GM10266 (cell line): ENCODE data around the gene ABCC4.

Source experiments
- DNase-seq: peaks from one replicate; pipeline ENCODE4 v3.0.0; 2012; ENCODE audit errors: extremely low spot score
- CTCF ChIP-seq: IDR thresholded peaks from 2 replicates; pipeline ENCODE4 v1.5.1; 2012; ENCODE audit warnings: mild to moderate bottlenecking, low read depth; ENCODE audit not compliant: control insufficient read depth, insufficient read depth; ENCODE audit errors: missing control alignments

The ABCC4 gene

GRCh38 chr13:95267662-95268342, 33.4 kb downstream of the ABCC4 start:
- DNase-seq = no peak

GRCh38 chr13:95264225-95264624, 37.0 kb downstream of the ABCC4 start:
- no peak for TF ChIP-seq CTCF
- no peak for DNase-seq

More at GRCh38 chr13:95267662-95268342, 33.4 kb downstream of the ABCC4 start:
- no peak for TF ChIP-seq CTCF

GRCh38 chr13:95262837-95263384, 38.3 kb downstream of the ABCC4 start:
- no peak for DNase-seq
- no peak for TF ChIP-seq CTCF

- no peak for DNase-seq
- TF ChIP-seq CTCF = no peak
Observed at GRCh38 chr13:95261956-95262355, 39.3 kb downstream of the ABCC4 start.

- DNase-seq = no peak
Observed at GRCh38 chr13:95260031-95260525, 41.2 kb downstream of the ABCC4 start.

GRCh38 chr13:95258619-95259194, 42.5 kb downstream of the ABCC4 start:
- no peak for DNase-seq
- TF ChIP-seq CTCF = no peak

More at GRCh38 chr13:95260031-95260525, 41.2 kb downstream of the ABCC4 start:
- TF ChIP-seq CTCF = no peak

GRCh38 chr13:95258098-95258497, 43.2 kb downstream of the ABCC4 start:
- no peak for TF ChIP-seq CTCF
- DNase-seq = no peak
